GM12891 (cell line): ENCODE measurements around the gene PTPRG.

Experiments used
- PAX5 ChIP-seq: IDR thresholded peaks from 2 replicates; pipeline ENCODE4 v1.6.1; 2011; ENCODE audit warnings: low read length, moderate library complexity, mild to moderate bottlenecking; ENCODE audit not compliant: insufficient read depth, severe bottlenecking
- TAF1 ChIP-seq: IDR thresholded peaks from 2 replicates; pipeline ENCODE4 v1.6.1; 2011; ENCODE audit warnings: low read depth, low read length, control low read depth

GRCh38 chr3:61847784-61848462 is 286.6 kb downstream of the PTPRG start:
- TF ChIP-seq PAX5 (no peak), TAF1 (no peak)
